Measurements from ENCODE around the gene TTLL11.

GRCh38 chr9:122120316-122121071, 27.4 kb upstream of the TTLL11 start:
- TF ChIP-seq POLR2A (IDR thresholded peaks at IDR 0.05), result no peak
- TF ChIP-seq CTCF (IDR thresholded peaks at IDR 0.05), result no peak
